ENCODE results near the gene ANAPC1.
A peak's percentile ranks its signal among the peaks of the same experiment; 100 is the strongest.
"Not testable (repeated sequence)": the region's sequence is repeated elsewhere in the genome, so short reads cannot be mapped to it uniquely, and the experiment has no call there.

Gene ANAPC1

DNA sequence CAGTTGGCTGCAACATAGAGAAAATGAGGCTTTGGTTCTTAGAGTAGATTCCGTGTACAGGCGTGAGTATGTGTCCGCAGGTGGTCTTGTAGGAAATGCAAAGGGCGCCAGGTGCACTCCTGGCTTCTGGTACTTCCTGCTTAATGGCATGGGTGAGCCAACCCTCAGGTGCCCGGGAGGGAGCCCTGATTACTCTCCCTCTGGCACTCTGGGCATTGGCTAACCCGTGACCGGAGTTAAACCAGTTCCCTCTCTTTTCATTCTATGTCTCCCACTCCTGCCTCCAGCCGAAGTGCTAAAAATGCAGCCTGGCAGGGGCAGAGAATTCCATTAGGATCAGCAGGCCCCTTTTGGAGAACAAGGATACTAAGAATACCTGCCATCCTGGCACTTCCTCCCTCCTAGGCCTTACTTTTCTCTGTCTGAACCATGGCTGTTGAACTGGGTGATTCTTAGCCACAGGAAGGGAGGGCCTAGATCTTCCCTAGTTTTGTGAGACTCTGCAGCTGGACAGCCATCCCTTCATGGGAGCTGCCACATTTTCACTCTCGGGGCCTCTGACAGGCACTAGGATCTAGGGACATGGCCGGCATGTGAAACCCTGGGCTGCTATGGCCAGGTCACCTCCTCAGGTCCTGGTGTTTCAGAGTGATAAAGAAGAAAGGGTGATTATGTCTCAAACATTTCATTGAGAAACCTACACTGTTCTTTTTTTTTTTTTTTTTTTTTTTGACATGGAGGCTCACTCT is 20.9 kb upstream of the ANAPC1 start:
- DNase-seq = no peak

DNA sequence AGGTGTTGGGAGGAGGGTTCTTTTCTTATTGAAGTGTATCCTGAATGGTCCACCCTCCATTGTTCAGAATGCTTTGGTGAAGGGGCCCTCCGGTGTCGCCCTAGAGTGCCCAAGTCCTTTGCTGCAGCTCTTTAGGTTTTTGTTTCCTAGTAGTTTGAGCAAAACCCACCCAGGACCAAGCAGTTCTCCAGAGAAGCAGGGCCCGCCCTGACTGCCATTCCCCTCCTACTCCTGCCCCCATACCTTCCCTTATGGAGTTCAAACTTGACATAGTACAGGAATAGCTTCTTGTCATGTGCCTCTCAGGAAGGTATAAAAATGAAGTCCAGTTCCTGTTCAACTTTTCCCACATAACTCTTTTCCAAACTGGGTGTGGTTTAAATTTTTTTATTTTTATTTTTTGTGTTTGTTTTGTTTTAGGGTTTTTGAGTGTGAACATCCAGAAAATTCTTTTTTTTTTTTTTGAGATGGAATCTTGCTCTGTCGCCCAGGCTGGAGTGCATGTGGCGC is 20.0 kb upstream of the ANAPC1 start:
- no peak for DNase-seq

DNA sequence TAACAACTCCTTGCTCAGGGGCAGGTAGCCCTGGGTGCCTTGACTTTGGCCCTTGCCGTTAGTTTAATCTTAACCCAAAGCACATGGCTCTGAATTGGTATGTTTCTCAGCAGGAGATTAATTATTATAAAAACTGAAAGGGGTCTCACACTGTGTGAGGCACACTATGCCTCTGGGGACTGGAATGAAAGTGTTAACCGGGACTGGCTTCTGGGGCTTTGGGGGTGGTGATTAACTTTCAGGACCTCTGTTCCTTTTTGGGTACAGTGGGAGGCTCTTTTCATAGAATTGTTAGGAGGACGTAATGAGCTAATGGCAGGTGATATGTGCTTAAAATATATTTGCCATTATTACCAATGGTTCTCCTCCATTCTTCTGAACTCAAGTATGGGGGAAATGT is 19.5 kb upstream of the ANAPC1 start:
- no peak for DNase-seq

DNA sequence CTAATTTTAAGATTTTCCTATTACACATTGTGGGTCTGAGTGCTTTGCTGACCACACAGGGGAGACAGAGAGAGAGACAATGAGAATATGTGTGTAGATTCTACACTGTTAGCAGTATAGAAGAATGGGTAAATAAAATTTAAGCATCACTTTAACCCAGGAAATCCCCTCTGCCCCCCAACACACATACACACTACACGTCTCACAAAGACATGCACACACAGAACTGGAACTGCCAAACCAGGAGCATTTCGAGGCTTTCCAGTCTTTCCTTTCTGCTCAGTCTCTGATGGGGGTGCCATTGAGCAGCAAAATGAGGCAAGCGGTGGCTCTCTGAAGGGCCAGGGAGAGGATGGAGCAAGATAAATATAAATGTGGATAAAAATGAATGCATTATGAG is 16.9 kb upstream of the ANAPC1 start:
- peak; percentile 66 for DNase-seq

DNA sequence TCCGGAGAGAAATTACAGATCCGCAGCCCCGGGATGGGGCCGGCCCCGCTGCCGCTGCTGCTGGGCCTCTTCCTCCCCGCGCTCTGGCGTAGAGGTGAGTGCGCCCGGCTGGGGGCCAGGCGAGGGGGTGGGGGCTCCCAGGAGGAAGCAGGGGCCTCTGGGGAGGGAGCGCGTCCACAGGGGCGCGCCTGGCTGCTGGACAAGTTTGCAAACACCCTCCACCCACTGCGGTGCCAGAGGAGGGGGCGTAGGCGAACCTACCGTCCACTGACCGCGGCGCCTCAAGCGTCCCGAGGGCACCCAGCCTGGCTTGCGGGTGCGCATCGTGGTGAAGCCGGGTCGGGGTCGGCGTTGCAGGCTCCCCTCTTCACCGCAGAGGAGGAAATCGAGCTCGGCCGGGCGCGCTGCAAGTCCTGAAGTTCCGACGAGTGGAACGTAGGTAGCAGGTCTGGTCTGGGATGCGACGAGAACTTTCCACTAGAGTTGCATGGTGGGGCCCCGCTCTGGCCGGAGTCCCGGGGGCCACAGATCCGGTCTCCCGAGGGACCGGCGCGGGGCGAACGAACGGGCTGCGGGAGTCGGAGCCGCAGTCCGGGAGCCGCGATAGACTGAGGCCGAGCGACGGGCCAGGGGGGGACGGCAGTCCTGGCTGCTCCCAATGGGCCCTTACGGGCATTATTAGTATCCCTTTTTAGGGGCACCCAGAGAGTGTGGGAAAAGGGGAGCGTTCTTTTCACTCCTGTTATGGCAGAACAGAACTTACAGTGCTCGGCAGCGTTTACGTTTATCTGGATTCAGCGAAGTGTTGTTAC is 14.9 kb upstream of the ANAPC1 start:
- no peak for DNase-seq

DNA sequence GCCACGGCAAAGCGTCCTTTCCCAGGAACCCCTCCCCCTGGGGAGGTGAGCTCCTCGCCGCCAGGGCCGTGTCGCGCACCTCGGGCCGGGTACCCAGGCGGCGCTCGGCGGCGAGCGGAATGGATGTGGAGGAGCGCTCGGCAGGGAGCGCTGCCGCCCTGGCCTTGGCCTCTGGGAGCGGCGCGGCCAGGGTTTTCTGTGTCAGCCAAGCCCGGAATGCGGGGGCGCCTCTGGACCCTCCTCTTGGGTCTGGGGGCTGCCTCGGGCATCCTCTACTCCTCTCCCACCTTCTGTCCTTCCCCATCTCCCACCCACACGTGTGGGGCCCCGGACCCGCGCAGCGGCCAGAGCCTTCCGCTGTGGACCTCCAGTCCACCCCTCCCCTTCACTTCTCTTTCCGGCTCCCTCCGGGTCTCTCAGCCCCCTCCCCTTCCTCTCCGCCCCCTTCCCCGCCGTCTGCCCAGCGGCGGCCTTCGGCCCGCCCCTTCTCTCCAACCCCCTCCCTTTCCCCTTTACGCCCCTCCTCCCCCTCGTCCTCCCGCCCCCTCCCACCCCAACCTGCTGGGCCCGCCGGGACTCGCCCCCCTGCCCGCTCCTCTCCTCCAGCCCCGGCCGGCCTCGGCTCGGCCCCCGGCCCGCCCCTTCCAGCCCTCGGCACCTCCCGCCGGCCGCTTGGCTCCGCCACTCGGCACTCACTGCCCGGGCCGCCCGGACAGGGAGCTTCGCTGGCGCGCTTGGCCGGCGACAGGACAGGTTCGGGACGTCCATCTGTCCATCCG is 14.1 kb upstream of the ANAPC1 start, which contains the start of gene MERTK:
MERTK (plus strand) TSS at position 684 of the 779 bp plus-strand sequence. CDS start 129 bp downstream, outside the sequence.
- DNase-seq = peak; percentile 61

DNA sequence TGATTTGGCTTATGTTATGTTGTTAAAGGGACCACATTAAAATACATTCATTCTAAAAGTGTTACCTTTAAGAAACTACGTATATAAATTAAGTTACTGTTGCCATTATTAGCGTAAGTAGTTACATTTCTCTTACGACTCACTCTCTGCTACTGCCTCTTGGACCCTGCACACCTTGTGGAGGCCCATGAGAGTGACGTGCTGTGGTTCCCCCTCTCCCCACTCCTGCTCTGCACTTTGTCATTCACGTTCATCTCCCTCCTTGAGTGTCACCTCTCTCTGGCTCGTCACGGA is 13.6 kb upstream of the ANAPC1 start:
- DNase-seq = no peak

DNA sequence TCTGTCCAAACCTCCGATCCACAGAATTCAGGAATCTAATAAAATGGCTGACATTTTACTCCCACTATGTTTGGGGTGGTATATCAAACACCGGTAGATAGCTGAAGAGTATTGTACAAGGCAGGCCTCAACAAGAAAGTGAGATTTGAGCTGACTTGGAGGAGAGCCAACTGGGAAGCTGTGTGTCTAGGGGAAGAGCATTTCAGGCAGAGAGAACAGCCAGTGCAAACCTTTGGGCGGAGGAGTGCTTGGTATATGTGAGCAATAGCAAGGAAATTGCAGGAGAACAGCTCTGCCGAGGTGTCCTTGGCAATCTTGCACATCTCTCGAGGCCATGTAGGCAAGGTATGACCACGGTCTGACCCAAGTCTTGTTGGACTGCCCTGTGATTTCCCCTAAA is 12.6 kb upstream of the ANAPC1 start:
- peak; percentile 51 for DNase-seq

DNA sequence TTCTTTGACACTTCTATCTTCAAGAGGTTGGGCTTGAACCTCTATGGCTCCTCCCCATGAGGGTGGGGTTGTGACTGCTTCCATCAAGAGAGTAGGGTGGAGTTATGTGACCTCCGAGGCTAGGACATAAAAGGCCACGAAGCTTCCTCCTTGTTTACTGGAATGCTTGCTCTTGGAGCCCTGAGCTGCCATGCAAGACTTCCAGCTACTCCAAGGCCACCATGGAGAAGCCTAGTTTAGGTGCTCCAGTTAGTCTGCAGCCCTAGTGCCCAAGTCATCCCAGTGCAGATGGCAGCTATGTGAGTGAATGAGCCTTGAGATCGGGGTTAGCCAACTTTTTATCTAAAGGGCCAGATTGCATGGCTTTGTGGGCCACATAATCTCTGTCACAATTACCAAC is 12.0 kb upstream of the ANAPC1 start:
- DNase-seq = peak; percentile 80

DNA sequence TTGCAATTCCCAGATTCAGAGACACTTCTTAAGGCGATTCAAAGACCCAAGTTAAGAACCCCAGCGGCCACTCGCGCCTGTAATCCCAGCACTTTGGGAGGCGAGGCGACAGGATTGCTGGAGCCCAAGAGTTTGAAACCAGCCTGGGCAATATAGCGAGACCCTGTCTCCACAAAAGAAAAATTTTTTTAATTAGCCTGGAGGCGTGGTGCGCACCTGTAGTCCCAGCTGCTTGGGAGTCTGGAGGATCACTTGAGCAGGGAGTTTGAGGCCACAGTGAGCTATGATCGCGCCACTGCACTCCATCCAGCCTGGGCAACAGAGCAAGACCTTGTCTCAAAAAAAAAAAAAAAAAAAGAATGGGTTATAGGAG is 585 bp upstream of the ANAPC1 start:
- no peak for DNase-seq

DNA sequence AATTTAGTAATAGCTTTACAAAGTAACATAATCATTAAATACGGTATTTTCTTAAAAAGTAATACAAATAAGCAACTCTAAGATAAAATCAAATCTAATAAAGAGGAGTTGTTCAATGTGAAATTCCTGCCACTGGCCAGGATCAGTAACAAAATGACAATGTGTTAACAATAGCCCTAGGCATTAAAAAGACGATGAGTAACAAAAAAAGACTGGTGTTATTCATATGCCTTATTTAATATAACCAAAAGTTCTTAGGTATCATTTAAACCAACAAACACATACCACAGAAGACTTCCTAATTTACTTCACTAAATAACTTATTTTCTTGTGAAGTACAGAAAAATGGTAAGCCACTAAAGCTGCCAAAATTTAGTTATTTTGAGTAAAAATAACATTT is 11.2 kb downstream of the ANAPC1 start:
- not testable (repeated sequence) for DNase-seq

DNA sequence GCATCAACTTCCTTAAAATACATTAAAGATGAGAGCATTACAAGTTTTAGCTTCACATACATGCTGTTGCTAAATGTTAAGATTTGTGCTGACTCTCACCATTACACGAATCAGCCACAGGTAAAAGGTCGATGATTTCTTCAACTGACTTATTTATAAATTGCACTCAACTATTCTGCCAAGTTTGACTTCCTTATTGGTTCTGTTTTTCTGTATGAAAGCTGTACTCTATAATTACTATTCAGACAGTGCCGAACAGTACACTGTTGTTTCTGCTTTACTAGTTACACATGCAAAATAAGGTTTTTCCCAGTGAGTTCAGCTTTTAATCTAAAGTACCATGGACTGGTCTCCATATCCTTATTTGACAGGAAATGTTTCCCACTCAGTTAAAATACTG is 18.9 kb downstream of the ANAPC1 start:
- DNase-seq = not testable (repeated sequence)

DNA sequence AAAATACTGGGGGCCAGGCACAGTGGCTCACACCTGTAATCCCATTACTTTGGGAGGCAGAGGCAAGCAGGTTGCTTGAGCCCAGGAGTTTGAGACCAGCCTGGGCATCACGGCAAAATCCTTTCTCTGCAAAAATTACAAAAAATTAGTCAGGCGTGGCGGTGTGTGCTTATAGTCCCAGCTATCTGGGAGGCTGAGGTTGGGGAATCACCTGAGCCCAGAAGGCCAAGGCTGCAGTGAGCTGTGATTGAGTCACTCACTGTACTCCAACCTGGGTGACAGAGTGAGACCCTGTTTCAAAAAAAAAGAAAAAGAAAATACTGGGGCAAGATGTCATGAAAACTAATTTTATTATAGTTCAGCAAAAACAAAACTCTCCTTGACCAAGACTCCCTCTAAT is 24.0 kb downstream of the ANAPC1 start:
- not testable (repeated sequence) for DNase-seq

DNA sequence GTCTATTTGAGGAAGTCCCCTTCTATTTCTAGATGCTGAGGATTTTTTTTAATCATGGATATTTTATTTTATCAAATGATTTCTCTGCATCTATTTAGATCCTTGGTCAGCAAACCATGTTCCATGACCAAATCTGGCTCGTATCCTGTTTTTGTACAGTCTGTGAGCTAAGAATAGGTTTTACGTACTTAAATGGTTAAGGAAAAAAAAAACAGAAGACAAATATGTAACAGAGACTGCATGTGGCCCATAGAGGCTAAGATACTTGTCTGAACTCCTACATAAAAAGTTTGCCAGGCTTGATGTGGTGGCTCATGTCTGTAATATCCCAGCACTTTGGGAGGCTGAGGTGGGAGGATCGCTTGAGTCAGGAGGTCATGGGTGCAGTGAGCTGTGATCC is 31.4 kb downstream of the ANAPC1 start:
- not testable (repeated sequence) for DNase-seq

DNA sequence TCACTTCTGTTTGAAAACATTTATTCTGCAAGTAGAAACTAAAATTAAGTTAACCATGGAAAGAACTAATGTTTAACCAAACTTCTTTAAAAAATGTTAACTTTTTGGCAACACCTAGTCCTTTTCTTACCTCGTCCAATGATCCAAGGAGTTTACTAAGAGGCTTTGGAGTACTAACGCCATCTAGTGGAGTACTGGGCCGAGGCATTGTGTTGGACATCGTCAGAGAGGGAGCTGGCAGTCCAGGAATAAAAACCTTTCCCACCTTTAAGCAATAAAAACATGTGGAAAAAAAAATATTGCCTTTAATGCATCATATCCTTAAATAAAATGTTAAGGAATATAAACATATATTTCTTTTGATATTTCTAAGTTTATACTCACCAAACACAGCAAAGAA is 33.3 kb downstream of the ANAPC1 start:
- DNase-seq = peak; percentile 30

DNA sequence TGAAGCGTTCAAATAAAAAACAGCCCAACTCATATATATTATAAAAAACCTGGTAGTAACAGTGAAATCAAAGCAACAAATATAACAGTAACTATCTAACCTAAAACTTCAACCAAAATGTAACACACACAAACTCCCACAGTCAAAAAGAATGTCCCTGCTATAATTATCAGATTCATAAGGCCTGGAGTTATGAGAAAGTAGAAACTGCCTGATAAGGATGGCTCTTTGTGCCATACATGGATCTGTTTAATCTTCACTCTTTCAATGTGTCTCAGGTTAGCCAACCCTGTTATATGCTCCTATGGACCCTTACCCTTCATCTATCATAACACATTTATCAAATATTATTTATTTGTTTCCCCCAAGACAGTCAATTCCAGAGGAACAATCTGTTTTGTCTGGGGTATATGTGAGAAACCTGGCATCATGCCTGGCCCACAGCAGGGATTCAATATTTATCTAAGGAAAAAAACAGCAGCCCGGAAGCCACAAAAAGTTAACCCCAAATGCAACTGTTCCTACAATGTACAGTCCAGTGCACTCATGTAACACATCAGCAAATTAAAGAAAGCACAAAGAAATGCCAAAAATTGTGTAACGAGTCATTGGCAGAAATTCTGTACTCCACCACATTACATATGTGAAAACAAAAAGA is 44.2 kb downstream of the ANAPC1 start:
- not testable (repeated sequence) for DNase-seq

DNA sequence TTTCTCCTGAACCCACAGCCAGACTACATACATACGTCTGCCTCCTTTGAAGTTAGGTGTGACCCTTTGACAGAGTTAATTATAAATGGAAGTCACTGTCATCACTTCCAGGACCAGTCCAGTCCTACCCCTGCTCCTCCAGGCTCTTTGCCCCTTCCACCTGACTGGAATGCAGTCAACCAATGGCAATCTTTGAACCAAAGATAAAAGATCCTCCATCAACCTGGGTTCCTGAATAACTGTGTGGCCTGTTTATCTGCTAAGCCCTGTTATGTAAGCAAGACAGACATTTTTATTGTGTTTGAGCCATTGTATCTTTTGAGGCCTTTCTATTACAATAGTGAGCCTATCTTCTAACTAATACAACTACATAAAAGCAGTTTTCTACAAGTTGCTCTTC is 45.0 kb downstream of the ANAPC1 start:
- not testable (repeated sequence) for DNase-seq

DNA sequence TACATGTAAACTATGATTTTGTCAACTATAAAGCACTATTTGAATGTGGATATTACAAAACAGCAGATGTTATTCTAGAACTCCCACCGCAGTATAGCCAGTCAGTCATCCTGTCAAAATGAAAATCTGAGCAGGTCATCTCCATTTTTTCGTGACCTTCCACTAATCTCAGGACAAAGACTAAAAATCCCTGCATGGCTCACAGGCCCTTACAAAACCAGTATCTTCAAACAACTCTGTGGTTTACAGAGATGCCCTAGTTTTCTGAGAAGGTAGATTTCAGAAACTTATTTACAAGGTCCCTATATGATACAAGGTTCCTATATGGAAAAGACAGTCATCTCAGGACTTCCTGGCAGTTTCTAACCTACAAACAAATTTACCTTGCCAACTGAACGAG is 49.8 kb downstream of the ANAPC1 start:
- DNase-seq = not testable (repeated sequence)

DNA sequence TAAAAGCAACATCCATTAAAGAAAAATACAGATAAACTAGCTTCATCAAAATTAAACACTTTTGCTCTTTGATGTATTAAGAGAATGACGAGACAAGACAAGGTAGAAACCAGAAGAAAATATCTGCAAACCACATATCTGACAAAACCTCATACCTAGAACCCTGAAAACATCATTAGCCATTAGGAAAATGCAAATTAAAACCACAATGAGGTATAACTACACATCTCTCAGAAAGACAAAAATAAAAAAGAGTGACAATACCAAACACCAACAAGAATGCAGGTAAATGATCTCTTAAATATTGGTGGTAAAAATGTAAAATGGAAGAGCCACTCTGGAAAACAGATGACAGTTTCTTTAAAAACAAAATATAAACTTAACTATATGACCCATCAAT is 53.5 kb downstream of the ANAPC1 start:
- DNase-seq = not testable (repeated sequence)

DNA sequence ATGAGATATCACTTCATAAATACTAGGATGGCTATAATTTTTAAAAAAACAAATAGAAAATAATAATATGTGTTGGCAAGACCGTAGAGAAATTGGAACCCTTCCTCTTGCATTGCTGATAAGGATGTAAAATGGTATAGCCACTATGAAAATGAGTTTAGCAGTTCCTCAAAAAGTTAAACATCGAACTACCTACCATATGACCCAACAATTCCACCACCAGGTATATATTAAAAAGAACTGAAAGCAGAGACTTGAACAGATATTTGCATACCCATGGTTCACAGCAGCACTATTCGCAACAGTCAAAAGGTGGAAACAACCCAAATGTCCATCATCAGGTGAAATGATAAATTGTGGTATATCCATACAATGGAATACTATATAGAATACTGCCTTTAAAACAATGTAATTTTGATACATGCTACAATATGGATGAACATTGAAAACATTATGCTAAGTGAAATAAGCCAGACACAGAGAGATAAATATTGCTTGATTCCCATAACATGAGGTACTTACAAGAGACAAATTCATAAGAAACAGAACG is 55.7 kb downstream of the ANAPC1 start:
- not testable (repeated sequence) for DNase-seq

DNA sequence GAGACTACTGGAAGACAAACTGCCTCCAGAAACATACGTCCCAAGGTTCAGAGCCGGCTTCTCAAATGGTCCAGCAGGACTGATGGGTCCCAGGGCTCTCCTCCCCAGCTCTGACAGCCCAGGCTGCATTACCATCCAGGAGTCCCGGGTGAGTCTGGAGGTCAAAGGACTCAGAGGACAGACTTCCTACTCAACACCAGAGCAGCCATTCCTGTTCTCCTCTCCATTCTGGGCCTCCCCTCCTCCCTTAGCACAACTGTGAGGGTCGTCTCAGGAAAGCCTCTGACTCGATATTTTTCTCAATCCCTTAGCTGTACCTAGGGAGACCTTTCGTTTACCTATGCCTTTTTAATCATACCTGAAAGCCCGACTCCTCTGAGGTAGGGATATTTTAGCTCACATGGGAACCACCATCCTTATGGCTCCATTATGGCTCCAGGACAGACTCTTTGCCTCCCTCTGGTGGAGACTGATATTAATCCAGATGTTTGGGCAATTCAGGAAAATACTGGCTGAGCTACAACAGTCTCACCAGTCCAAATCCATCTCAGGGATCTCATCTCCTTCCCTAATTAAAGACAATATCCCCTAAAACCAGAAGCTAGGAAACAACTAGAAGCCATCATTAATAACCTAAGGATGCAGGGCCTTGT is 70.9 kb downstream of the ANAPC1 start:
- DNase-seq = not testable (repeated sequence)

DNA sequence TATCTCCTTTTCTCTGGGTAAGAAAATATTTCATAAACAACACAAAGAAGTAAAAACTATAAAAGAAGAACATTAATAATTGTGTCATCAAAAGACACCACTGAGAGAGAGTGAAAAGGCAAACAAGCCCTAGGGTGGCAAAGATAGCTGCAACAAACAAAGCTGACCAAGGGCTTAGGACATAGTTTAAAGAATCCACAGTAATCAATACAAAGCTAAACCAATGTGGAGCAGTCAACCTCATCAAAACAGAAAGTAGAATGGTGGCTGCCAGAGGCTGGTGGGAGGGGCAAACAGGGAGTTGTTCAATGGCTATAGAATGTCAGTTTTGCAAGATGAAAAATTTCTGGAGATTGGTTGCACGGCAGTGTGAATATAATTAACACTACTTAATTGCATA is 93.4 kb downstream of the ANAPC1 start:
- not testable (repeated sequence) for DNase-seq

Measured in OCI-M1 (cell line).